ENCODE results near the gene INTS3. TPM values are rescaled to one million over a fixed set of nuclear protein-coding genes. Genes with fewer than 3 reads are reported as not detected.

Gene INTS3
- total and polyA plus RNA-seq, 2 donors (not counting 3 experiments of a cell fraction or from before 2014, with no cell fraction given) = 61.9 to 63.1 TPM

- Histone ChIP-seq H3K9me1 (replicated peaks; ENCODE audit: control insufficient read depth, extremely low read depth, insufficient read depth, low read length) (no peaks in the 10 kb centered on the region), H3K4me1 (ENCODE audit: control insufficient read depth, extremely low read depth, insufficient read depth, low read length) (no peaks in the 10 kb centered on the region), H3K4me3 (replicated peaks in 1 of 3; ENCODE audit: insufficient read depth in 1 of 3, low read depth in 1 of 3, low read length in 3 of 3) (no peak overlapping the region), H2AFZ (ENCODE audit: low read depth, low read length) (no peak overlapping the region), H3K27me3 (ENCODE audit: control insufficient read depth in 2 of 2, insufficient read depth in 2 of 2, low read length in 2 of 2) (peaks cover 0 to 4% of the 10 kb centered on the region in 2 experiments), H3K9ac (replicated peaks; ENCODE audit: extremely low read depth, insufficient read depth, low read length) (no peak overlapping the region), H3K9me3 (replicated peaks; ENCODE audit: control insufficient read depth, insufficient read depth, low read length) (no peaks in the 10 kb centered on the region), H3K4me2 (ENCODE audit: insufficient read depth, low read length) (no peak overlapping the region), H3K36me3 (ENCODE audit: control insufficient read depth in 2 of 2, extremely low read depth in 1 of 2, insufficient read depth in 2 of 2, low read length in 2 of 2) (peaks cover 0 to 21% of the 10 kb centered on the region in 2 experiments), H3K27ac (ENCODE audit: insufficient read depth, low read depth, low read length) (no peak overlapping the region), H4K20me1 (replicated peaks; ENCODE audit: control insufficient read depth, extremely low read depth, insufficient read depth, low read length) (no peaks in the 10 kb centered on the region), H3K79me2 (ENCODE audit: control insufficient read depth, insufficient read depth, low read length) (no peaks in the 10 kb centered on the region)
- DNase-seq (ENCODE audit: low read depth, low spot score) (no peak), FAIRE-seq (no peak)
- no TSS peak for BruUV-seq (replicated peaks)
- ChIA-PET POLR2A (no interaction called here), CTCF (no interaction called here)
- dilution Hi-C loops (cut with MboI; ENCODE audit: extremely low pct_ligation_motif_present, low sequenced_read_pairs) (no loop called here), intact Hi-C loops (cut with micrococcal nuclease) (no loop called here)
- no peak for TF ChIP-seq GATA2 (IDR thresholded peaks at IDR 0.05; ENCODE audit: insufficient read depth, insufficient read length, low read depth, low read length)
- no peak for TF ChIP-seq FOS (IDR thresholded peaks at IDR 0.05; ENCODE audit: borderline replicate concordance, insufficient read depth, low read length)
- no peak for TF ChIP-seq CTCF (IDR thresholded peaks at IDR 0.05; ENCODE audit: extremely low read depth in 1 of 2, insufficient read depth in 1 of 2, low read depth in 1 of 2, low read length in 2 of 2)
- no peak for TF ChIP-seq EZH2 (IDR thresholded peaks at IDR 0.05; ENCODE audit: borderline replicate concordance, low read depth, low read length, severe bottlenecking)
- no peak for TF ChIP-seq MAX (IDR thresholded peaks at IDR 0.05; ENCODE audit: insufficient read depth, insufficient read length)
- TF ChIP-seq JUN (IDR thresholded peaks at IDR 0.05; ENCODE audit: borderline replicate concordance, insufficient read depth, insufficient read length, low read depth) = no peak
Observed at GRCh38 chr1:153684892-153685291, 43.0 kb upstream of the INTS3 start.
